Measurements from ENCODE around the gene LGALS7.
A peak's percentile ranks its signal among the peaks of the same experiment; 100 is the strongest.

LGALS7 gene

DNA sequence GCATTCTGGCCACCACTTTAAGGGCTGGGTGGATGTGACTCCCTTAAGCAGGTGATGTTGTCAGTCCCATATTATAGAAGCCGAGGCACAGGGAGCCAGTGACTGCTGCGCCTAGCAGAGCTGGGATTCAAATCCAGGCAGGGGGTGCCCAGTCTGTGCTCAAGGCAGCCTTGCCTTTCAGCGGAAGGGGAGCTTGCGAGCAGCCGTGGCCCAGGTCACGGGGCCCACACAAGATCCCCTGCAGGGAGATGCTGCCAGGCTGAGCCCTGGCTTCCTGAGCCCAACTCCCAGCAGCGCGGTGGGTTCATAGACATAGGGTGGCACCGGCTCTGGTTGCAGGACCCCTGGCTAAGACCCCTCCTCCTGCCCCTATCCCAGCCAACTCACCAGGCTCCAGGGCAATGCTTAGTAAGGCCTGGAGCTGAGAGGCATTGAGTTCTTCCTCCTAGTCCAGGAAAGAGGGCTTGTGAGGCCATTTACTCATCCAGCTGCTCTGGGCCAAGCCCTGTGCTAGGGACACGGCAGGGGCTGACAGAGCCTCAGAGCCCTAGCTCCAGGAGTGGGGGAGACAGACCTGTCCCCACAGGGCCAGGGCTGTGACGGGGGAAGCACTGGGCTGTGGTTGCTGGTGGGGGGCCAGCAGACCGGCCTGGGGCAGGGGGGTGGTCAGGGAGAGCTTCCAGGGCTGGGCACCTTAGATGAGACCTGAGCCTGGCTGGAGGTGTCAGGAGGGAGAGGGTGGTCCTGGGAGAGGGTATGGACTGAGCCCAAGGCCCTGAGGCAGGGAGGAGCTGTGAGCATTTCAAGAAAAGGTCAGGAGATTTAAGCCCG lies 38.7 kb downstream of the LGALS7 start:
- no peak overlapping the region for H3K9ac ChIP-seq (ENCODE audit: low read length)
- H3K4me3 ChIP-seq (ENCODE audit: low read depth in 1 of 2, low read length in 2 of 2), result no peak overlapping the region
- H3K9me3 ChIP-seq (ENCODE audit: low read length), result no peaks in the 10 kb centered on the region
- H3K36me3 ChIP-seq (ENCODE audit: insufficient read depth, low read length), result peaks cover 9% of the 10 kb centered on the region
- no peaks in the 10 kb centered on the region for H3K4me1 ChIP-seq (ENCODE audit: insufficient read depth, low read length)
- H3K27me3 ChIP-seq (ENCODE audit: control insufficient read depth in 1 of 2, insufficient read depth in 2 of 2, low read length in 2 of 2), result peaks cover 0 to 7% of the 10 kb centered on the region in 2 donors
- no peak overlapping the region for H3K27ac ChIP-seq (ENCODE audit: low read depth, low read length)

DNA sequence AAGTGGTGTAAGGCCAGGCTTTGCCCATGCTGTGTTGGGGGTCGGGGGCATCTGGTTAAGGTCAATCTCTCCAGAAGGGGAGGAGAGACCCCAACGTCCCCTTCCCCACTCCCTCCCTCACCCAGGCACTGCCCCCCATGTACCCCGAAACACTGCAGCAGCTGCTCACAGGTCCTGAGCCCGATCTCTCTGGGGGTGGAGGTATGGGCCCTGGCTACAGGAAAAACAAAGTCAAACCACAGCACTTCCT lies 39.2 kb downstream of the LGALS7 start:
- peaks cover 9% of the 10 kb centered on the region for H3K36me3 ChIP-seq (ENCODE audit: insufficient read depth, low read length)
- no peak overlapping the region for H3K9ac ChIP-seq (ENCODE audit: low read length)
- no peak overlapping the region for H3K27ac ChIP-seq (ENCODE audit: low read depth, low read length)
- H3K4me3 ChIP-seq (ENCODE audit: low read depth in 1 of 2, low read length in 2 of 2), result no peak overlapping the region
- no peaks in the 10 kb centered on the region for H3K9me3 ChIP-seq (ENCODE audit: low read length)
- peaks cover 0 to 7% of the 10 kb centered on the region in 2 donors for H3K27me3 ChIP-seq (ENCODE audit: control insufficient read depth in 1 of 2, insufficient read depth in 2 of 2, low read length in 2 of 2)
- H3K4me1 ChIP-seq (ENCODE audit: insufficient read depth, low read length), result no peaks in the 10 kb centered on the region

DNA sequence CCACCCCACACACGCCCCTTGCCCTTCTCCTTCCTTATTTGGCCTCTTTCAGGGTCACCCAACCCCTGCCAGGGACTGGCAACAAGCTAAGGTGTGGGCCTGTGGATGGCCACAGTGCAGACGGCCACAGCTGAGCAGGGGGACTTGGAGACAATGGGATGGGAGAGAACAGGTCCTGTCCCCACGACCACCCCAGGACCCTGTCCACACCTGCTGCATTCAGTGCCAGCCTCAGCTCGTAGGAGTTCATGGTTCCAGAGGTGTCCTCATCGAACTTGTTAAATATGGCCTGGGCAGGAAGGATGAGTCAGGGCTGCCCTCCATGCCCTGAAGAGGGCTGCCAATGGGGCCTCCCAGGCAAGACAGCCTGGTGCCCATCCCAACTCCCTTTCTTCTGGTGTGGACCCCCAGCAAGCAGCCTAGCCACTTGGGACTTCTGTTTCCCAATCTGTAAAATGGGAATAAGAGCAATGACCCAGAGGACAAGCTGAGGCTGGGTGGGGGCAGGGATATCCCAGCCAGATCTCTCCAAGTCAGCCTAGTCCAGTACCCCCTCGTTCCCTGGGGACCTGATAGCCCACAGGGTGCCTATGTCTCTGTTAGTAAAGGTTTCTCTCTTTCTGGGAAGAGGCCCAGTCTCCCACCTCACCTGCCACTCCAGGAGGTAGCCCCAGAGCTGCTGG lies 39.7 kb downstream of the LGALS7 start:
- no peak overlapping the region for H3K27ac ChIP-seq (ENCODE audit: low read depth, low read length)
- H3K27me3 ChIP-seq (ENCODE audit: control insufficient read depth in 1 of 2, insufficient read depth in 2 of 2, low read length in 2 of 2), result peaks cover 0 to 7% of the 10 kb centered on the region in 2 donors
- H3K9ac ChIP-seq (ENCODE audit: low read length), result no peak overlapping the region
- peaks cover 9% of the 10 kb centered on the region for H3K36me3 ChIP-seq (ENCODE audit: insufficient read depth, low read length)
- no peaks in the 10 kb centered on the region for H3K4me1 ChIP-seq (ENCODE audit: insufficient read depth, low read length)
- no peaks in the 10 kb centered on the region for H3K9me3 ChIP-seq (ENCODE audit: low read length)
- no peak overlapping the region for H3K4me3 ChIP-seq (ENCODE audit: low read depth in 1 of 2, low read length in 2 of 2)

- H3K36me3 ChIP-seq (ENCODE audit: insufficient read depth, low read length), result peaks cover 9% of the 10 kb centered on the region
- no peak overlapping the region for H3K4me3 ChIP-seq (ENCODE audit: low read depth in 1 of 2, low read length in 2 of 2)
- no peaks in the 10 kb centered on the region for H3K4me1 ChIP-seq (ENCODE audit: insufficient read depth, low read length)
- no peak overlapping the region for H3K9ac ChIP-seq (ENCODE audit: low read length)
- H3K9me3 ChIP-seq (ENCODE audit: low read length), result no peaks in the 10 kb centered on the region
- no peak overlapping the region for H3K27ac ChIP-seq (ENCODE audit: low read depth, low read length)
- peaks cover 0 to 7% of the 10 kb centered on the region in 2 donors for H3K27me3 ChIP-seq (ENCODE audit: control insufficient read depth in 1 of 2, insufficient read depth in 2 of 2, low read length in 2 of 2)
Observed at GRCh38 chr19:38733241-38733492, 40.1 kb downstream of the LGALS7 start.

DNA sequence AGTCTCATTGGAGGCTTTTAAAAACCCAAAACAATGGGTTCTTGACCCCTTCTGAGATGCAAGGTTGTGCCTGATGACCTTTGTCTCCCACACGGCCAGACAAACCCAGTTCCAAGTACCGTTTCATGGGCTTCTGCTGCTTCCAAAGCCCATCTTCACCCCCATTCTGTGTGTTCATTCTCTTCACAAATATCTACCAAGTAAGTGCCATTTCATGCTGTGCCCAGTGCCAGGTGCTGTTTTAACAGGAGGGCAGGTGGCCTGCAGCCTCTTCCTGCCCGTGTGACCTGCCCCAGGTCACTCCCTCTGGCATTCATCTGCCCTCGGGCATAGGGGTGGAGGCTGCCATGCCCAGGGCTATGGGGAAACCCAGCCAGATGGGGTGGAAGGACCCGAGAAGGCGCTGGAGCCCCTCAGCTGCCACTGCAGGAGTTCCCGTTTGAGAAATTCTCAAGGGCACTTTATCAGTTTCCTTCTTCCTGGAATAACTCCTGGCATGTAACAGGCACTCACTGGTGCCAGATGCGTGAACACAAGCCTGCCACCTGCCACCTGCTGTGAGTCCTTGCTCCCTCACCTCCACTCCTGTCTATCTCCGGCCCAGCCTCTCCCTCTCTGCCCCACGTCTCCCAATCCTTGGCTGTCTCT lies 41.5 kb downstream of the LGALS7 start:
- no peaks in the 10 kb centered on the region for H3K9me3 ChIP-seq (ENCODE audit: low read length)
- peaks cover 22% of the 10 kb centered on the region for H3K36me3 ChIP-seq (ENCODE audit: insufficient read depth, low read length)
- peaks cover 0 to 6% of the 10 kb centered on the region in 2 donors for H3K27me3 ChIP-seq (ENCODE audit: control insufficient read depth in 1 of 2, insufficient read depth in 2 of 2, low read length in 2 of 2)
- H3K4me3 ChIP-seq (ENCODE audit: low read depth in 1 of 2, low read length in 2 of 2), result no peak overlapping the region
- H3K9ac ChIP-seq (ENCODE audit: low read length), result no peak overlapping the region
- no peaks in the 10 kb centered on the region for H3K4me1 ChIP-seq (ENCODE audit: insufficient read depth, low read length)
- H3K27ac ChIP-seq (ENCODE audit: low read depth, low read length), result no peak overlapping the region

DNA sequence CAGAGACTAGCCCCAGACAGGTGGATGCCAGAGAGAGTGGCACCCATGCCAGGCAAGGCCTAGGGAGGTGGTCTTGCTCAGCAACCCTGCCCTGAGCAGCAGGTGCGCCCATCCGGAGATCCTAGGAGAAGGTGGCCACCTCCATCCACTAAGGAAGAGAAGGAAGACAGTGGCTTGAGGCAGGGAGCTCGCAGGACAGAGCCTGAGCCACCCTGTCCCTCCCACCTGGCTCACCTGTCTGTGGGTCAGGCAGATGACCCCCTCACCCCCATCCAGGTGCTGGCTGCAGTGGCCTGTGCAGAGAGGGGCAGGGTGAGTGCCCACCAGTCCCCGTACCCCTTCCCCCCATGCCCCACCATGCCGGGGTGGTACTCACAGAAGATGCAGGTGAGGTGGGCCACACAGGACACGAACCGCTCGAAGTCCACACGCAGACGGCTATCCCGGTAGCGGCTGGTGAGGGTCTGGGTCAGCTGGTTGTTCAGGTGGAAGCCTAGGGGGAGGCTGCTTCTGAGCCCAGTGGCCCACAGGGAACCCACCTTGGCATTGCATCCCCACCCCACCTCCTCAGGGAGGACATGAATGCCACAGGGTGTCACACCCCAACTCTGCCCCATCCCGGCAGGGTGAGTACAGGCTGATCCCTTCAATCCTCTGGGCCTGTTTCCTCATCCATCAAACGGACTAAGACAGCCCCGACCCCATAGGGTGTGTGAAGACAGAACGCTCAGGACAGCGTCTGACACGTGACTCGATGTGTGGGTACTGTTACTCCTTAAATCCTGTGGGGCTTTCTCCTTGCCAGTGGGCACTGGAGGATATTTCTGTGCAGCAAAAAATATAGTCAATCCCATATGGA lies 42.4 kb downstream of the LGALS7 start:
- Histone ChIP-seq H3K9ac (ENCODE audit: low read length) (no peak overlapping the region), H3K4me3 (ENCODE audit: low read depth in 1 of 2, low read length in 2 of 2) (no peak overlapping the region), H3K4me1 (ENCODE audit: insufficient read depth, low read length) (no peaks in the 10 kb centered on the region), H3K27me3 (ENCODE audit: control insufficient read depth in 1 of 2, insufficient read depth in 2 of 2, low read length in 2 of 2) (no peaks in the 10 kb centered on the region), H3K36me3 (ENCODE audit: insufficient read depth, low read length) (peaks cover 30% of the 10 kb centered on the region), H3K27ac (ENCODE audit: low read depth, low read length) (no peak overlapping the region), H3K9me3 (ENCODE audit: low read length) (no peaks in the 10 kb centered on the region)

- H3K4me3 ChIP-seq (ENCODE audit: low read depth in 1 of 2, low read length in 2 of 2), result no peak overlapping the region
- H3K27me3 ChIP-seq (ENCODE audit: control insufficient read depth in 1 of 2, insufficient read depth in 2 of 2, low read length in 2 of 2), result no peaks in the 10 kb centered on the region
- peaks cover 35% of the 10 kb centered on the region for H3K36me3 ChIP-seq (ENCODE audit: insufficient read depth, low read length)
- H3K9me3 ChIP-seq (ENCODE audit: low read length), result no peaks in the 10 kb centered on the region
- H3K27ac ChIP-seq (ENCODE audit: low read depth, low read length), result no peak overlapping the region
- H3K9ac ChIP-seq (ENCODE audit: low read length), result no peak overlapping the region
- H3K4me1 ChIP-seq (ENCODE audit: insufficient read depth, low read length), result no peaks in the 10 kb centered on the region
Observed at GRCh38 chr19:38730470-38730730, 42.9 kb downstream of the LGALS7 start.

DNA sequence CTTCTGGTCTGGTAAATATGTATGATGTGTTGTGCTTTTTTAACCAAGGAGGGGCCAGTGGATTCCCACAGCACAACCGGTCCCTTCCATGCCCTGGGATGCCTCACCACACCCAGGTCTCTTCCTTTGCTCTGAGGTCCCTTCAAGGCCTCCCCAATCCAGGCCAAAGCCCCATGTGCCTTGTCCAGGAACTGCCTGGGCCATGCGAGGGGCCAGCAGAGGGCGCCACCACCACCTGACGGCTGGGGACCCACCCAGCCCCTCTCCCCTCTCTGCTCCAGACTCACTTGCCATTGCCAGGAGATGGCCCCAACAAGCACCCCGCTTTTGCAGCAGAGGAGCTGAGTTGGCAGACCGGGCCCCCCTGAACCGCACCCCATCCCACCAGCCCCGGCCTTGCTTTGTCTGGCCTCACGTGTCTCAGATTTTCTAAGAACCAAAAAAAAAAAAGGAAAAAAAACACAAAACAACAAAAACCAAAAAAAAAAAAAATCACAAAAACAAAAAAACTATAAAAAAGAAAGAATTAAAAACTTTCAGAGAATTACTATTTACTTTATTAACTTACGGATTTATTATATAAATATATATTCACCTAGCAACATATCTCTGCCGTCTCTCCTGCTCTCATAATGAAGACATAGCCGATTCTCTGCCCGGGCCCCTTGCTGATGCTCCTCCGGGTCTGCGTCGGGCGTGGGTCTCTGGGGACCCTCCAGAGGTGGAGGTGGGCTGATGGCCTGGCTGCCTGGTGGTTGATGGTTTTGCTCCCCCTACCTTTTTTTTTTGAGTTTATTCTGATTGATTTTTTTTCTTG lies 43.5 kb downstream of the LGALS7 start:
- H3K27me3 ChIP-seq (ENCODE audit: control insufficient read depth in 1 of 2, insufficient read depth in 2 of 2, low read length in 2 of 2), result no peaks in the 10 kb centered on the region
- H3K9me3 ChIP-seq (ENCODE audit: low read length), result no peaks in the 10 kb centered on the region
- H3K27ac ChIP-seq (ENCODE audit: low read depth, low read length), result no peak overlapping the region
- no peak overlapping the region for H3K4me3 ChIP-seq (ENCODE audit: low read depth in 1 of 2, low read length in 2 of 2)
- no peaks in the 10 kb centered on the region for H3K4me1 ChIP-seq (ENCODE audit: insufficient read depth, low read length)
- peaks cover 40% of the 10 kb centered on the region for H3K36me3 ChIP-seq (ENCODE audit: insufficient read depth, low read length)
- H3K9ac ChIP-seq (ENCODE audit: low read length), result no peak overlapping the region

GRCh38 chr19:38728752-38729541 lies 44.4 kb downstream of the LGALS7 start:
- Histone ChIP-seq H3K4me1 (ENCODE audit: insufficient read depth, low read length) (no peaks in the 10 kb centered on the region), H3K4me3 (ENCODE audit: low read depth in 1 of 2, low read length in 2 of 2) (no peak overlapping the region), H3K9ac (ENCODE audit: low read length) (no peak overlapping the region), H3K27ac (ENCODE audit: low read depth, low read length) (no peak overlapping the region), H3K9me3 (ENCODE audit: low read length) (no peaks in the 10 kb centered on the region), H3K27me3 (ENCODE audit: control insufficient read depth in 1 of 2, insufficient read depth in 2 of 2, low read length in 2 of 2) (no peaks in the 10 kb centered on the region), H3K36me3 (ENCODE audit: insufficient read depth, low read length) (peaks cover 50% of the 10 kb centered on the region)

GRCh38 chr19:38727868-38728660 lies 45.3 kb downstream of the LGALS7 start:
- Histone ChIP-seq H3K27me3 (ENCODE audit: control insufficient read depth in 1 of 2, insufficient read depth in 2 of 2, low read length in 2 of 2) (no peaks in the 10 kb centered on the region), H3K36me3 (ENCODE audit: insufficient read depth, low read length) (peaks cover 58% of the 10 kb centered on the region), H3K4me1 (ENCODE audit: insufficient read depth, low read length) (no peaks in the 10 kb centered on the region), H3K27ac (ENCODE audit: low read depth, low read length) (peak overlapping the region; percentile 13), H3K9me3 (ENCODE audit: low read length) (no peaks in the 10 kb centered on the region), H3K4me3 (ENCODE audit: low read depth in 1 of 2, low read length in 2 of 2) (no peak overlapping the region), H3K9ac (ENCODE audit: low read length) (no peak overlapping the region)
